ENCODE measurements around the gene SHC3.

Gene SHC3

GRCh38 chr9:89179895-89180734, 1.5 kb upstream of the SHC3 start:
- POLR2A ChIA-PET: interaction anchor here (0.6 to 1.1 kb wide), 2 partner anchors 13 to 130 kb away, joined by 3 read pairs; no protein-coding TSS in a partner anchor
- TF ChIP-seq TARDBP (IDR thresholded peaks at IDR 0.05): no peak
- peak; percentile 19; the same call in 1 of the 2 replicates for TF ChIP-seq L3MBTL2 (conservative IDR thresholded peaks at IDR 0.05)
- no peak for TF ChIP-seq CTBP1 (IDR thresholded peaks at IDR 0.05; ENCODE audit: borderline replicate concordance)
- no peak for TF ChIP-seq ARNT (IDR thresholded peaks at IDR 0.05)
- TF ChIP-seq PKNOX1 (IDR thresholded peaks at IDR 0.05): peak; percentile 88
- TF ChIP-seq HDGF (IDR thresholded peaks at IDR 0.05; ENCODE audit: borderline replicate concordance): no peak
- TF ChIP-seq BHLHE40 (IDR thresholded peaks at IDR 0.05; ENCODE audit: borderline replicate concordance): no peak
- TF ChIP-seq FOXA1 (IDR thresholded peaks at IDR 0.05): no peak
- TF ChIP-seq FOXM1 (IDR thresholded peaks at IDR 0.05; ENCODE audit: borderline replicate concordance): no peak
- TF ChIP-seq ZNF384 (IDR thresholded peaks at IDR 0.05): peak; percentile 96
- DNase-seq (ENCODE audit: extremely low spot score): peak; percentile 86
- CTCF ChIA-PET: interaction anchor here (0.6 kb wide), 1 partner anchor 276 kb away, joined by 3 read pairs; no protein-coding TSS in a partner anchor

GRCh38 chr9:89179540-89179894, 899 bp upstream of the SHC3 start:
- ChIA-PET POLR2A (interaction anchor here (1.1 kb wide), 1 partner anchor 12 kb away, joined by 3 read pairs; no protein-coding TSS in a partner anchor), CTCF (no interaction called here)
- DNase-seq (ENCODE audit: extremely low spot score): no peak
- no peak for TF ChIP-seq SP1 (IDR thresholded peaks at IDR 0.05)
- TF ChIP-seq ARNT (IDR thresholded peaks at IDR 0.05): no peak
- no peak for TF ChIP-seq NFRKB (IDR thresholded peaks at IDR 0.05)

- TF ChIP-seq LEF1 (IDR thresholded peaks at IDR 0.05; ENCODE audit: borderline replicate concordance): no peak
- TF ChIP-seq BHLHE40 (IDR thresholded peaks at IDR 0.05; ENCODE audit: borderline replicate concordance): no peak
- TF ChIP-seq HDGF (IDR thresholded peaks at IDR 0.05; ENCODE audit: borderline replicate concordance): no peak
- no peak for TF ChIP-seq PKNOX1 (IDR thresholded peaks at IDR 0.05)
- TF ChIP-seq ELF4 (IDR thresholded peaks at IDR 0.05): no peak
- no peak for TF ChIP-seq NFRKB (IDR thresholded peaks at IDR 0.05)
- no peak for TF ChIP-seq CTBP1 (IDR thresholded peaks at IDR 0.05; ENCODE audit: borderline replicate concordance)
- TF ChIP-seq FOXM1 (IDR thresholded peaks at IDR 0.05; ENCODE audit: borderline replicate concordance): no peak
- no peak for TF ChIP-seq FOXA1 (IDR thresholded peaks at IDR 0.05)
- TF ChIP-seq ARNT (IDR thresholded peaks at IDR 0.05): no peak
- TF ChIP-seq SUZ12 (IDR thresholded peaks at IDR 0.05): no peak
- TF ChIP-seq TARDBP (IDR thresholded peaks at IDR 0.05): no peak
- no peak for TF ChIP-seq ZNF384 (IDR thresholded peaks at IDR 0.05)
- TF ChIP-seq FOXK2 (IDR thresholded peaks at IDR 0.05): no peak
- no peak for TF ChIP-seq L3MBTL2 (conservative IDR thresholded peaks at IDR 0.05)
- no peak for TF ChIP-seq SP1 (IDR thresholded peaks at IDR 0.05)
- CTCF ChIA-PET: no interaction called here
- POLR2A ChIA-PET: no interaction called here
- no peak for DNase-seq (ENCODE audit: extremely low spot score)
These were observed 367 bp upstream of the SHC3 start for GRCh38 chr9:89178830-89179539.

GRCh38 chr9:89177012-89177943, 1.3 kb downstream of the SHC3 start:
- no peak for DNase-seq (ENCODE audit: extremely low spot score)
- no peak for TF ChIP-seq ELF4 (IDR thresholded peaks at IDR 0.05)
- no peak for TF ChIP-seq ZNF384 (IDR thresholded peaks at IDR 0.05)
- no peak for TF ChIP-seq FOXK2 (IDR thresholded peaks at IDR 0.05)
- TF ChIP-seq FOXM1 (IDR thresholded peaks at IDR 0.05; ENCODE audit: borderline replicate concordance): no peak
- TF ChIP-seq SUZ12 (IDR thresholded peaks at IDR 0.05): no peak
- TF ChIP-seq L3MBTL2 (conservative IDR thresholded peaks at IDR 0.05): no peak
- TF ChIP-seq NFRKB (IDR thresholded peaks at IDR 0.05): no peak
- no peak for TF ChIP-seq ARNT (IDR thresholded peaks at IDR 0.05)
- TF ChIP-seq SP1 (IDR thresholded peaks at IDR 0.05): no peak
- no peak for TF ChIP-seq TARDBP (IDR thresholded peaks at IDR 0.05)
- no peak for TF ChIP-seq PKNOX1 (IDR thresholded peaks at IDR 0.05)
- TF ChIP-seq HDGF (IDR thresholded peaks at IDR 0.05; ENCODE audit: borderline replicate concordance): no peak
- no peak for TF ChIP-seq FOXA1 (IDR thresholded peaks at IDR 0.05)
- no peak for TF ChIP-seq CTBP1 (IDR thresholded peaks at IDR 0.05; ENCODE audit: borderline replicate concordance)
- ChIA-PET POLR2A (no interaction called here), CTCF (interaction anchor here (0.6 kb wide), 1 partner anchor 59 kb away, joined by 3 read pairs; no protein-coding TSS in a partner anchor)

GRCh38 chr9:89175828-89176261, 2.8 kb downstream of the SHC3 start:
- ChIA-PET CTCF (no interaction called here), POLR2A (no interaction called here)
- DNase-seq (ENCODE audit: extremely low spot score): no peak
- TF ChIP-seq TARDBP (IDR thresholded peaks at IDR 0.05): no peak
- TF ChIP-seq SP1 (IDR thresholded peaks at IDR 0.05): no peak
- no peak for TF ChIP-seq BHLHE40 (IDR thresholded peaks at IDR 0.05; ENCODE audit: borderline replicate concordance)
- no peak for TF ChIP-seq ZNF384 (IDR thresholded peaks at IDR 0.05)
- TF ChIP-seq PKNOX1 (IDR thresholded peaks at IDR 0.05): no peak
- no peak for TF ChIP-seq ELF4 (IDR thresholded peaks at IDR 0.05)
- TF ChIP-seq NFRKB (IDR thresholded peaks at IDR 0.05): no peak
- no peak for TF ChIP-seq CTBP1 (IDR thresholded peaks at IDR 0.05; ENCODE audit: borderline replicate concordance)
- no peak for TF ChIP-seq HDGF (IDR thresholded peaks at IDR 0.05; ENCODE audit: borderline replicate concordance)
- TF ChIP-seq LEF1 (IDR thresholded peaks at IDR 0.05; ENCODE audit: borderline replicate concordance): no peak
